NK-92 treated with Interleukin-12 subunit alpha and Interleukin-12 subunit beta, amount 100 ng/mL, for 24 hours (cell line): ENCODE results near the gene ARRDC2.

Source experiments
- DNase-seq: peaks from one replicate; lab custom pipeline; 2025; lab: John Stamatoyannopoulos, UW

ARRDC2 gene

DNA sequence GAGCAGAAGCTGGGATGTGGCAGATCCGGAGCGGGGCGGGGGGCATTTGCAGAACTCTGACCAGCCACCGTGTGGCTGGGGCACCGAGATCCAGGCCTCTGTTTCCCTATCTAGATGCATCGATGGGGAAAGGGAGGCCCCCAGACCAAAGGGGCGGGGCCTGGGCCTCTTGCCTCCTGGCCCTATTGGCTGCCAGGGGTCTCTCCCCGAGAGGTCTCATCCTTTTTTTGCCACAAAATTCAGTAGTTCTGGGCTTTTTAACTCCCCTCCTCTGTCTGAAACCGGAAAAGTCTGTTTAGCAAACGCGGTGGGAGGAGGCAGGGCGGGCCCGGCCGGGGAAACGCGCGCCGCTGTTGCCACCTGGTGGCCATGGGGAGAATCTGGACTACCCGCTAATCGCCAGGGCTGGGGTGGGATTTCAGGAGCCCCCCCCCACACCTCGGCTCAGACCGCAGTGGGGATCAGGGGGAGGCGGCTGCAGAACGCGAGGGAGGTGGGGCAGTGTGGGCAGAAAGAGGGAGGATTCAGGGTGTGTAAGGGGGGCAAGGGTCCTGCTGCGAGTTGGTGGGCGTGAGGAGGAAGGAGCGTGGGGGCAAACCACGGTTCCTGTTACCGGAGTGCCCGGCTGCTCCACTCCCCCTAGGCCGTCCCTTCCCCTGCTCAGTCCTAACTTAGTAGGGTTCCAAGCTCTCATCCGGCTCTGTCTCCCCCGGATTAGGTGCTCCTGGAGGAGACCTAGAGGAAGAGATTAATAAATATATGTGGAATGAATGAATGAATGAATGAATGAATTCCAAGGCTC is 50.4 kb downstream of the ARRDC2 start:
- peak; percentile 49 for DNase-seq

DNA sequence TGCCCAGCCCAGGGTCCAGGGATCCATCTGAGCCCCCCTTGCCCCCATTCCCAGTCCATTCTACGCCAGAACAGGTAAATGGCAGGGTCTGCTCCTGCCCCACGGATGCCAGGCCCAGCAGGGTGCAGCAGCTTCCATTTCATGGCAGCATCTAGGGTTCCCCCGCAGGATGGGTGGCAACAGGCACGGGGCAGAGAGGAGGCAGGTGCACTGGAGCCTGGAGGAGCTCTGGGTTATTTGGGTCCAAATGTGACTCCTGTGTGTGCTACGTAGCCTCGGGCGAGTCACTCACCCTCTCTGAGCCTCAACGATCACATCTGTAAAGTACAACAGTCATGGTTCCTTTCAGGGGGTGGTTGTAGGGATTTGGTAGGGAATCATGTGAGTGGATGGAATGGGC is 51.3 kb downstream of the ARRDC2 start:
- DNase-seq: no peak

- DNase-seq: no peak
Measured at GRCh38 chr19:18059902-18060301, 51.9 kb downstream of the ARRDC2 start.

- no peak for DNase-seq
Measured at GRCh38 chr19:18060472-18060871, 52.5 kb downstream of the ARRDC2 start.

DNA sequence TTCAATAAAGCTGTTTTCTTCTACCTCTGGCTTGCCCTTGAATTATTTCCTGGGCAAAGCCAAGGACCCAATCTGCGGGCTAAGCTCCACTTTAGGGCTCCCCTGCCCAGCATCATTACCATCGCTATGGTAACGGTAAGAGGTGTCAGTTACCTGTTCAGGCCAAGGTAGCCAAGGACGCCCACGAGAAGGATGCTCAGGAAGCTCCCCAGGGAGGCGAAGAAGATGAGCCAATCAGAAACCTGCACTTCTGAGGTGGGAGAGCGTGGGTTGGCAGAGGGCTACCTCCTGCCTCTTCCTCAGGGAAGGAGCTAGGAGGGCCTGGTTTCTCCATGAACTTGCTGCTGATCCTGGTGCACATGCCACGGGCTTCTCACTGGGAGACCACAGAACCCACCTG is 54.1 kb downstream of the ARRDC2 start:
- DNase-seq: no peak

GRCh38 chr19:18063463-18063862 is 55.5 kb downstream of the ARRDC2 start:
- DNase-seq: no peak
